HG03108 (cell line): ENCODE measurements around the gene CDYL.
"Not testable (repeated sequence)": the region's sequence is repeated elsewhere in the genome, so short reads cannot be mapped to it uniquely, and the experiment has no call there.

Experiments
- ATAC-seq: cut with Tn5 transposase; IDR thresholded peaks from one replicate; pipeline ENCODE4 v1.9.1; 2021; ENCODE audit warnings: moderate library complexity; ENCODE audit not compliant: unreplicated experiment

CDYL gene

GRCh38 chr6:4829089-4829488 is 52.9 kb downstream of the CDYL start:
- no peak for ATAC-seq

- not testable (repeated sequence) for ATAC-seq
These were observed 59.3 kb downstream of the CDYL start for GRCh38 chr6:4835540-4835939.

- ATAC-seq = no peak
These were observed 64.0 kb downstream of the CDYL start for GRCh38 chr6:4840169-4840568.

GRCh38 chr6:4844108-4844507 is 67.9 kb downstream of the CDYL start:
- no peak for ATAC-seq

GRCh38 chr6:4846387-4846786 is 70.2 kb downstream of the CDYL start:
- ATAC-seq = no peak

GRCh38 chr6:4848382-4849068 is 72.3 kb downstream of the CDYL start:
- no peak for ATAC-seq

- ATAC-seq = no peak
These were observed 73.2 kb downstream of the CDYL start for GRCh38 chr6:4849226-4850022.

- no peak for ATAC-seq
These were observed 74.8 kb downstream of the CDYL start for GRCh38 chr6:4851035-4851434.

GRCh38 chr6:4852186-4852585 is 76.0 kb downstream of the CDYL start:
- not testable (repeated sequence) for ATAC-seq

- ATAC-seq = no peak
These were observed 76.7 kb downstream of the CDYL start for GRCh38 chr6:4852938-4853337.

- no peak for ATAC-seq
These were observed 77.1 kb downstream of the CDYL start for GRCh38 chr6:4853349-4853748.

- no peak for ATAC-seq
These were observed 77.7 kb downstream of the CDYL start for GRCh38 chr6:4853782-4854511.

- no peak for ATAC-seq
These were observed 80.6 kb downstream of the CDYL start for GRCh38 chr6:4856785-4857184.

- no peak for ATAC-seq
These were observed 82.2 kb downstream of the CDYL start for GRCh38 chr6:4858194-4859015.

GRCh38 chr6:4860387-4860786 is 84.2 kb downstream of the CDYL start:
- no peak for ATAC-seq

GRCh38 chr6:4861564-4861963 is 85.4 kb downstream of the CDYL start:
- no peak for ATAC-seq

- no peak for ATAC-seq
These were observed 88.3 kb downstream of the CDYL start for GRCh38 chr6:4864519-4864918.

- ATAC-seq = not testable (repeated sequence)
These were observed 88.8 kb downstream of the CDYL start for GRCh38 chr6:4865006-4865405.

- no peak for ATAC-seq
These were observed 94.8 kb downstream of the CDYL start for GRCh38 chr6:4870821-4871494.

- ATAC-seq = no peak
These were observed 95.6 kb downstream of the CDYL start for GRCh38 chr6:4871825-4872224.
